Neuronal stem cell (in vitro differentiated cells): Measurements from ENCODE around the gene TMEM156.
"Not testable (repeated sequence)": the region's sequence is repeated elsewhere in the genome, so short reads cannot be mapped to it uniquely, and the experiment has no call there.

Experiments used
- DNase-seq: peaks from one replicate; pipeline ENCODE4 v3.0.0-alpha.2; 2013; ENCODE audit warnings: low spot score
- H2AFZ ChIP-seq: one replicate; pipeline ENCODE4 v1.6.1; 2013; ENCODE audit warnings: mild to moderate bottlenecking, low read length, inconsistent platforms
- H2AK5ac ChIP-seq: 2 replicates; pipeline ENCODE4 v1.6.1; 2013; ENCODE audit warnings: low read depth, mild to moderate bottlenecking, inconsistent platforms, low read length, moderate library complexity, mixed read lengths
- H2BK120ac ChIP-seq: 2 replicates; pipeline ENCODE4 v1.6.1; 2013; ENCODE audit warnings: low read depth, mild to moderate bottlenecking, inconsistent platforms, low read length, moderate library complexity, mixed read lengths
- H2BK12ac ChIP-seq: one replicate; pipeline ENCODE4 v1.6.1; 2013; ENCODE audit warnings: low read length, inconsistent platforms
- H2BK15ac ChIP-seq: 2 replicates; pipeline ENCODE4 v1.6.1; 2013; ENCODE audit warnings: mild to moderate bottlenecking, low read length, inconsistent platforms, mixed read lengths
- H2BK5ac ChIP-seq: one replicate; pipeline ENCODE4 v1.6.1; 2013; ENCODE audit warnings: inconsistent platforms, mild to moderate bottlenecking, low read length, moderate library complexity
- H3K14ac ChIP-seq: one replicate; pipeline ENCODE4 v1.6.1; 2013; ENCODE audit warnings: low read length, inconsistent platforms
- H3K18ac ChIP-seq: 2 replicates; pipeline ENCODE4 v1.6.1; 2013; ENCODE audit warnings: low read length, inconsistent platforms
- H3K23ac ChIP-seq: 2 replicates; pipeline ENCODE4 v1.6.1; 2013; ENCODE audit warnings: low read depth, mild to moderate bottlenecking, mixed read lengths, low read length, inconsistent platforms; ENCODE audit not compliant: poor library complexity
- H3K27ac ChIP-seq: replicated peaks from 3 replicates; pipeline ENCODE4 v1.5.1; 2013; ENCODE audit warnings: low read length, inconsistent platforms
- H3K27me3 ChIP-seq, 3 experiments: 2 replicates each; pipeline ENCODE4 v1.6.1; 2013; ENCODE audit warnings: low read length in 3 of 3, mild to moderate bottlenecking in 2 of 3, inconsistent platforms in 1 of 3, low read depth in 1 of 3, mixed read lengths in 1 of 3, moderate library complexity in 1 of 3; ENCODE audit not compliant: control insufficient read depth in 3 of 3, insufficient read depth in 3 of 3
- H3K36me3 ChIP-seq, 2 donors: replicated peaks in 1 of 2; 2 replicates each; pipeline ENCODE4 v1.6.1; 2013; ENCODE audit warnings: low read length in 2 of 2; ENCODE audit not compliant: control insufficient read depth in 2 of 2, insufficient read depth in 2 of 2
- H3K4ac ChIP-seq: 2 replicates; pipeline ENCODE4 v1.6.1; 2013; ENCODE audit warnings: inconsistent platforms, mild to moderate bottlenecking, low read length, moderate library complexity
- H3K4me1 ChIP-seq, 2 donors: 1 replicate in 1 of 2; 2 replicates in 1 of 2; pipeline ENCODE4 v1.6.1; 2013; ENCODE audit warnings: low read length in 2 of 2, low read depth in 1 of 2; ENCODE audit not compliant: control insufficient read depth in 2 of 2, insufficient read depth in 1 of 2
- H3K4me2 ChIP-seq: one replicate; pipeline ENCODE4 v1.6.1; 2013; ENCODE audit warnings: mild to moderate bottlenecking, low read length, inconsistent platforms; ENCODE audit not compliant: insufficient read depth, poor library complexity, severe bottlenecking
- H3K4me3 ChIP-seq, 2 donors: 2 replicates each; pipeline ENCODE4 v1.5.1; 2013; ENCODE audit warnings: low read length in 2 of 2, mild to moderate bottlenecking in 2 of 2, inconsistent platforms in 1 of 2, moderate library complexity in 1 of 2
- H3K79me1 ChIP-seq: one replicate; pipeline ENCODE4 v1.6.1; 2013; ENCODE audit warnings: low read depth, mild to moderate bottlenecking, inconsistent platforms, low read length, moderate library complexity
- H3K9ac ChIP-seq: one replicate; pipeline ENCODE4 v1.6.1; 2013; ENCODE audit warnings: mild to moderate bottlenecking, low read depth, low read length, inconsistent platforms; ENCODE audit not compliant: poor library complexity
- H3K9me3 ChIP-seq, 2 donors: replicated peaks in 1 of 2; 2 replicates each; pipeline versions ENCODE3 to v1.6.1; 2013; ENCODE audit warnings: low read length in 2 of 2, mild to moderate bottlenecking in 2 of 2, inconsistent platforms in 1 of 2, low read depth in 1 of 2, mixed read lengths in 1 of 2, moderate library complexity in 1 of 2; ENCODE audit not compliant: control insufficient read depth in 2 of 2, insufficient read depth in 1 of 2
- H4K8ac ChIP-seq: one replicate; pipeline ENCODE4 v1.6.1; 2013; ENCODE audit warnings: low read depth, mild to moderate bottlenecking, inconsistent platforms, low read length, moderate library complexity
- H4K91ac ChIP-seq: one replicate; pipeline ENCODE4 v1.6.1; 2013; ENCODE audit warnings: low read length, low read depth, mild to moderate bottlenecking, inconsistent platforms; ENCODE audit not compliant: poor library complexity
- WGBS, 2 donors: extraction: QIAGEN DNeasy Blood & Tissue Kit; methylation state at CpG; one replicate each; pipeline ENCODE4 v1.1.7; 2013; ENCODE audit warnings: missing lambda C conversion rate in 2 of 2, mixed read lengths in 1 of 2; ENCODE audit not compliant: insufficient read length in 2 of 2, insufficient replicate concordance in 1 of 2; ENCODE audit errors: extremely low coverage in 2 of 2; 5-methylcytosine and 5-hydroxymethylcytosine counted together

TMEM156 gene

GRCh38 chr4:38946919-38947318, 85.3 kb downstream of the TMEM156 start:
- Histone ChIP-seq H3K27ac (no peak overlapping the region), H3K14ac (no peak overlapping the region), H4K8ac (no peak overlapping the region), H2BK12ac (no peak overlapping the region), H2AK5ac (no peak overlapping the region), H3K9ac (no peak overlapping the region), H3K4me2 (no peak overlapping the region), H3K4me1 (no peaks in the 10 kb centered on the region), H3K79me1 (no peaks in the 10 kb centered on the region), H4K91ac (no peak overlapping the region), H3K4ac (no peak overlapping the region), H3K18ac (peak overlapping the region; percentile 23), H3K27me3 (no peaks in the 10 kb centered on the region), H3K36me3 (no peaks in the 10 kb centered on the region), H2AFZ (no peak overlapping the region), H2BK15ac (no peak overlapping the region), H3K9me3 (no peaks in the 10 kb centered on the region), H3K4me3 (no peak overlapping the region), H2BK5ac (no peak overlapping the region), H2BK120ac (no peak overlapping the region), H3K23ac (no peak overlapping the region)
- DNase-seq: no peak
- WGBS, 2 donors: no CpG with 5 or more reads among the region's 3 CpGs

DNA sequence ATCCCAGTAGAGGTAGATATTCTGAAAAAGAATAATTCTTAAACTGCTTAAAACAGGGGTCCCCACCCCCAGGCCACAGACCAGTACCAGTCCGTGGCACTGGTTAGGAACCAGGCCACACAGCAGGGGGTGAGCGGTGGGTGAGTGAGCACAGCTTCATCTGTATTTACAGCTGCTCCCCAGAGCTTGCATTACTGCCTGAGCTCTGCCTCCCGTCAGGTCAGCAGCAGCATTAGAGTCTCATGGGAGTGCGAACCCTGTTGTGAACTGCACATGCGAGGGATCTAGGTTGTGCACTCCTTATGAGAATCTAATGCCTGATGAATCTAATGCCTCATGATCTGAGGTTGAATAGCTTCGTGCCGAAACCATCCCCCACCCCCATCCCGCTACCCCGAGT, 87.8 kb downstream of the TMEM156 start:
- no peak overlapping the region for H2AK5ac ChIP-seq
- no peak overlapping the region for H2AFZ ChIP-seq
- H3K4me3 ChIP-seq: no peak overlapping the region
- no peak overlapping the region for H4K91ac ChIP-seq
- no peak overlapping the region for H3K27ac ChIP-seq
- H4K8ac ChIP-seq: no peak overlapping the region
- no peak overlapping the region for H2BK12ac ChIP-seq
- no peak overlapping the region for H3K14ac ChIP-seq
- no peaks in the 10 kb centered on the region for H3K9me3 ChIP-seq
- H3K23ac ChIP-seq: no peak overlapping the region
- H2BK15ac ChIP-seq: no peak overlapping the region
- no peak overlapping the region for H3K18ac ChIP-seq
- no peaks in the 10 kb centered on the region for H3K4me1 ChIP-seq
- no peak overlapping the region for H2BK5ac ChIP-seq
- no peaks in the 10 kb centered on the region for H3K36me3 ChIP-seq
- H3K4me2 ChIP-seq: no peak overlapping the region
- DNase-seq: no peak
- no peak overlapping the region for H3K9ac ChIP-seq
- H2BK120ac ChIP-seq: no peak overlapping the region
- no peak overlapping the region for H3K4ac ChIP-seq
- H3K79me1 ChIP-seq: no peaks in the 10 kb centered on the region
- no CpG with 5 or more reads among the region's 9 CpGs for WGBS, 2 donors
- no peaks in the 10 kb centered on the region for H3K27me3 ChIP-seq

DNA sequence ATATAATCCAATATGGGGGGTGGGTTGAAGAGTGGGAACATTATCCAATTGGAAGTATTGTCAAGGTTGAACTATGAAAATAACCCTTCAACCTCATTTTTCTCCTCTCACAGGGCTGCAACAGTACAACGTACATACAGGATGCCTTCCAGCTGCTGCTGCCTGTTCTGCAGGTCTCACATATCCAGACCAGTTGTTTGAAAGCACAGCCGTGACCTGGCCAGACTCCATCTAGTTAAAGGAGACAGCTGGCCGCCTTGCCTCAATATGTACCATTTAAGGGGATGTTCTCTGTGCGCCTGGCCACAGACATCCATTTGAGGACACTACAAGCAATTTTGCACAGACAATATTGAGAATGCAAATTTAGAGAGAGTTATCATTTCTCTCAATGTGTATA, 88.9 kb downstream of the TMEM156 start:
- H2AK5ac ChIP-seq: no peak overlapping the region
- no peak overlapping the region for H2BK120ac ChIP-seq
- no peak overlapping the region for H2BK12ac ChIP-seq
- H3K23ac ChIP-seq: no peak overlapping the region
- WGBS, 2 donors: no CpG with 5 or more reads among the region's 4 CpGs
- no peak overlapping the region for H3K4ac ChIP-seq
- H4K91ac ChIP-seq: no peak overlapping the region
- H2BK5ac ChIP-seq: no peak overlapping the region
- H4K8ac ChIP-seq: no peak overlapping the region
- H3K9ac ChIP-seq: no peak overlapping the region
- no peak overlapping the region for H3K18ac ChIP-seq
- DNase-seq: no peak
- H3K4me1 ChIP-seq: no peaks in the 10 kb centered on the region
- H3K9me3 ChIP-seq: no peaks in the 10 kb centered on the region
- H3K14ac ChIP-seq: no peak overlapping the region
- no peak overlapping the region for H2AFZ ChIP-seq
- H3K27me3 ChIP-seq: no peaks in the 10 kb centered on the region
- H2BK15ac ChIP-seq: no peak overlapping the region
- H3K36me3 ChIP-seq: no peaks in the 10 kb centered on the region
- no peak overlapping the region for H3K27ac ChIP-seq
- no peak overlapping the region for H3K4me3 ChIP-seq
- H3K79me1 ChIP-seq: no peaks in the 10 kb centered on the region
- no peak overlapping the region for H3K4me2 ChIP-seq

GRCh38 chr4:38941906-38942305, 90.3 kb downstream of the TMEM156 start:
- H2BK12ac ChIP-seq, H3K23ac ChIP-seq, H3K14ac ChIP-seq, H3K27me3 ChIP-seq, H2BK15ac ChIP-seq, H2BK5ac ChIP-seq, H3K36me3 ChIP-seq, H3K4me2 ChIP-seq, H3K4me1 ChIP-seq, H4K8ac ChIP-seq, H3K27ac ChIP-seq, H3K9me3 ChIP-seq, H2AK5ac ChIP-seq, H4K91ac ChIP-seq, H3K18ac ChIP-seq, H3K4me3 ChIP-seq, H3K79me1 ChIP-seq, H3K4ac ChIP-seq, H3K9ac ChIP-seq, DNase-seq, H2AFZ ChIP-seq, H2BK120ac ChIP-seq: not testable (repeated sequence)
- no CpG with 5 or more reads among the region's 3 CpGs for WGBS, 2 donors
